Uterus (tissue), 4 donors: ENCODE measurements around the gene ASAP2. TPM values are rescaled to one million over a fixed set of nuclear protein-coding genes. Genes with fewer than 3 reads are reported as not detected.

Source experiments
- DNase-seq, 2 donors: peaks; one replicate each; pipeline ENCODE4 v3.0.0-alpha.2; 2019 to 2020
- H3K27ac ChIP-seq, 2 donors: fragments of 200-600 bp; sonication (generic); 1 replicate in 1 of 2; 2 replicates in 1 of 2; pipeline ENCODE4 v1.5.1; 2016 to 2018
- H3K27me3 ChIP-seq, 2 donors: fragments of 200-600 bp; sonication (generic); one replicate each; pipeline ENCODE4 v1.5.1; 2018 to 2019; ENCODE audit warnings: control low read depth in 1 of 2
- H3K36me3 ChIP-seq, 2 donors: fragments of 200-600 bp; sonication (generic); one replicate each; pipeline ENCODE4 v1.5.1; 2019; ENCODE audit warnings: control low read depth in 1 of 2
- H3K4me1 ChIP-seq, 2 donors: fragments of 200-600 bp; sonication (generic); one replicate each; pipeline ENCODE4 v1.5.1; 2018 to 2019; ENCODE audit warnings: control low read depth in 1 of 2
- H3K4me3 ChIP-seq, 2 donors: fragments of 200-600 bp; sonication (generic); 1 replicate in 1 of 2; 2 replicates in 1 of 2; pipeline ENCODE4 v1.5.1; 2018 to 2019; ENCODE audit warnings: mild to moderate bottlenecking in 1 of 2
- H3K9me3 ChIP-seq, 2 donors: fragments of 200-600 bp; sonication (generic); one replicate each; pipeline ENCODE4 v1.5.1; 2019; ENCODE audit warnings: control low read depth in 1 of 2
- POLR2A ChIP-seq, 2 donors: fragments of 450-650 bp; IDR thresholded peaks; one replicate each; pipeline ENCODE4 v1.6.1; 2016; ENCODE audit warnings: antibody characterized with exemption in 2 of 2, mild to moderate bottlenecking in 1 of 2, moderate library complexity in 1 of 2
- intact Hi-C: fragments of 100-400 bp; cut with DNase I; formaldehyde crosslinking; loops from one replicate; pipeline ENCODE4 v1.15.1; 2023; ENCODE audit warnings: low total_unique reads
- total RNA-seq, 4 donors: library from RNA; depleted of rRNA in 3 of 4; stranded (reverse); fragments of >200 nt in 3 of 4; gene quantifications; one replicate each; pipeline versions ENCODE4 v1.1.0 to v1.2.4, GENCODE V29; 2014 to 2023
- TF ChIP-seq, protein P1 (sequence below), 4 experiments: fragments of 200-600 bp in 2 of 4; fragments of 450-650 bp in 2 of 4; sonication (generic) in 2 of 4; IDR thresholded peaks; one replicate each; pipeline ENCODE4 v1.5.1; 2016 to 2019; ENCODE audit warnings: antibody characterized with exemption in 4 of 4, mild to moderate bottlenecking in 2 of 4, moderate library complexity in 1 of 4
- donor health status: DM: yes; HTN: yes; CAD: no.

ASAP2 gene
- total RNA-seq, 4 donors from 2014 or later: 24.3 to 55.5 (median 31.3) TPM

DNA sequence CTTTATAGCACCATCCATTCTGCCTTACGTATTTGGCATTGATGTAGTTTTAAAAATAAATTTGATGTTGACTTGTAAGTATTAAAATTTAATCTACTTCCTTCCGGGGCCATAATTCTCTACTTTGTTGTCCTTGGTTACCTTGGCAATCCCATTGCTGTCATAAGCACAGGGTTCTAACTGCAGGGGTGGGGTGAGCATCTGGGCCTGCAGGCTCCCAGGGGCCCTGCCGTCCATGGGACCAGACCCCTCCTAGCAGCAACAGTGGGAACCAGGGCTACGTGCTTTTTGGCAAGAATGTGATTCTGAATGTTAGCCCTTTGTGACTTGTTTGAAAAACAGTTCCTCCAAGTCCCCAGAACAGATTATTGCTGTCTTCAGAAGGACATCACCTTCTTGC lies 4.9 kb downstream of the ASAP2 start:
- Histone ChIP-seq H3K36me3 (no peaks in the 10 kb centered on the region), H3K4me1 (peaks cover 20% of the 10 kb centered on the region in 2 donors), H3K27me3 (no peaks in the 10 kb centered on the region), H3K9me3 (no peaks in the 10 kb centered on the region), H3K27ac (peak overlapping the region; percentile 59 to 71), H3K4me3 (no peak overlapping the region)
- intact Hi-C loops: no loop called here
- DNase-seq: no peak
- TF ChIP-seq, protein P1, sequence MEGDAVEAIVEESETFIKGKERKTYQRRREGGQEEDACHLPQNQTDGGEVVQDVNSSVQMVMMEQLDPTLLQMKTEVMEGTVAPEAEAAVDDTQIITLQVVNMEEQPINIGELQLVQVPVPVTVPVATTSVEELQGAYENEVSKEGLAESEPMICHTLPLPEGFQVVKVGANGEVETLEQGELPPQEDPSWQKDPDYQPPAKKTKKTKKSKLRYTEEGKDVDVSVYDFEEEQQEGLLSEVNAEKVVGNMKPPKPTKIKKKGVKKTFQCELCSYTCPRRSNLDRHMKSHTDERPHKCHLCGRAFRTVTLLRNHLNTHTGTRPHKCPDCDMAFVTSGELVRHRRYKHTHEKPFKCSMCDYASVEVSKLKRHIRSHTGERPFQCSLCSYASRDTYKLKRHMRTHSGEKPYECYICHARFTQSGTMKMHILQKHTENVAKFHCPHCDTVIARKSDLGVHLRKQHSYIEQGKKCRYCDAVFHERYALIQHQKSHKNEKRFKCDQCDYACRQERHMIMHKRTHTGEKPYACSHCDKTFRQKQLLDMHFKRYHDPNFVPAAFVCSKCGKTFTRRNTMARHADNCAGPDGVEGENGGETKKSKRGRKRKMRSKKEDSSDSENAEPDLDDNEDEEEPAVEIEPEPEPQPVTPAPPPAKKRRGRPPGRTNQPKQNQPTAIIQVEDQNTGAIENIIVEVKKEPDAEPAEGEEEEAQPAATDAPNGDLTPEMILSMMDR (IDR thresholded peaks at IDR 0.05): no peak
- no peak for TF ChIP-seq POLR2A (IDR thresholded peaks at IDR 0.05)

DNA sequence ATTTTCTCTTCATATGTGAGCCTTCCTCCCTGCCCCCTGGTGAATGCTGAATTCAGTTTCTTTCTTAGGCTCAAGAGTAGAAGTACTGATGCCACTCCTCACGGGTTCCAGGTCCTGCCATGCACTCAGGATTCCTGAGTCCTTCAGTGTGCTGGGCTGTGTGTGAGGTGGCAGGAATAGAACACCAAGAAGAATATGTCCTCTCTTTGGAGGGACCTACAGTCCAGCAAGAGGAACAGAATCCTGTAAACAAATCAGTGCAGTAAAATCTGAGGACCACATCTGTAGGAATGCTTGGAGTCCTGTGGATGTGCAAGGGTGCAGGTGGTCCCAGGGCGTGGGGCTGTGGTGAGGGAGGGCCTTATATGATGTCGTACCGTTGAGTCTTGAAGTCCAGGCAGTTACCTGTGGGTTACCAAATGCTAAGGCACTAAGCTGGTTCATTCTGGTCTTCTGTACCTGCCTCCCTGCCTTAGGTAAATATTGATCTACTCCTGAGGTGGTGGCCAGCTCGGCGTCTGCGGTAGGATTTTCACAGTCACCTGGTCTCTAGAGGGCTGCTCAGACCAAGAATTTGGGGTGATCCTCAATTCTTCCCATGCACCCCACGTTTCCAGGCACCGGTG lies 5.5 kb downstream of the ASAP2 start:
- no peak for DNase-seq
- peak overlapping the region; percentile 59 to 71 for H3K27ac ChIP-seq

DNA sequence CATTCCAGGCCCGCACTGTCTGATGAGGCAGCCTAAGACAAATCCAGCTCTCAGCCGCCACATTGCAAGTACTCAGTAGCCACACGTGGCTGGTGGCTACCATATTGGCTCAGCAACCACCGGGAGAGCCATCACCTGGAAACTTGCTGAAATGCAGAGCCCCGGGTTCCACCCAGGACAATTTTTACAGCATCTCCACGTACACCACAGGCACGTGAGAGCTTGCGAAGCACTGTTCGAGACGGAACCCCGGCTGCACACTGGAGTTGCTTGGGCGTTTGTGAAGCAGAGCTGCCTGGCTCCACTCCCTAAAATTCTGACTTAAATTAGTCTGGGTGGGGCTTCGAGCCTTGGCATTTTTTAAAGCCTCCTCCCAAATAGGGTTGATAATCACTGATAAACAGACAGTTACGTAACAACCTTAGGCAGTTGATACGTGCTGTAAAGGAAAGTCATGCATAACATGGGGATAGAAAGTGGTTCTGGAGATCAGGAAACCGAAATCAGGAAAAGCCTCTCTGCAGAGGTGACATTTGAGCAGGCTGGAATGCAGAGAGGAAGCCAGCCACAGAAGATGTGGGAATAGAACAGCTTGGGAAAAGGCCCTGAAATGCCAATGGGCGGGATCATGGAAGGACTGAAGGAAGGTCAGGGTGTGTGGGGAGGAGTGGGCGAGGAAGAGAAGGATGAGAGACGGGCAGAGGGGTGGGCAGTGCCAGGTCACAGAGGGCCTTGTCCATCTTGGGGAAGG lies 6.2 kb downstream of the ASAP2 start:
- Histone ChIP-seq H3K36me3 (no peaks in the 10 kb centered on the region), H3K9me3 (no peaks in the 10 kb centered on the region), H3K27me3 (no peaks in the 10 kb centered on the region), H3K27ac (peak overlapping the region; percentile 59 to 71), H3K4me3 (no peak overlapping the region), H3K4me1 (peaks cover 20% of the 10 kb centered on the region in 2 donors)
- intact Hi-C loops: no loop called here
- DNase-seq: no peak
- TF ChIP-seq, protein P1 (IDR thresholded peaks at IDR 0.05): no peak
- no peak for TF ChIP-seq POLR2A (IDR thresholded peaks at IDR 0.05)

More for the DNA sequence above, 5.5 kb downstream of the ASAP2 start:
- H3K27me3 ChIP-seq: no peaks in the 10 kb centered on the region
- H3K36me3 ChIP-seq: no peaks in the 10 kb centered on the region
- H3K9me3 ChIP-seq: no peaks in the 10 kb centered on the region
- intact Hi-C loops: no loop called here
- no peak overlapping the region for H3K4me3 ChIP-seq
- TF ChIP-seq, protein P1 (IDR thresholded peaks at IDR 0.05): no peak
- no peak for TF ChIP-seq POLR2A (IDR thresholded peaks at IDR 0.05)
- peaks cover 20% of the 10 kb centered on the region in 2 donors for H3K4me1 ChIP-seq

DNA sequence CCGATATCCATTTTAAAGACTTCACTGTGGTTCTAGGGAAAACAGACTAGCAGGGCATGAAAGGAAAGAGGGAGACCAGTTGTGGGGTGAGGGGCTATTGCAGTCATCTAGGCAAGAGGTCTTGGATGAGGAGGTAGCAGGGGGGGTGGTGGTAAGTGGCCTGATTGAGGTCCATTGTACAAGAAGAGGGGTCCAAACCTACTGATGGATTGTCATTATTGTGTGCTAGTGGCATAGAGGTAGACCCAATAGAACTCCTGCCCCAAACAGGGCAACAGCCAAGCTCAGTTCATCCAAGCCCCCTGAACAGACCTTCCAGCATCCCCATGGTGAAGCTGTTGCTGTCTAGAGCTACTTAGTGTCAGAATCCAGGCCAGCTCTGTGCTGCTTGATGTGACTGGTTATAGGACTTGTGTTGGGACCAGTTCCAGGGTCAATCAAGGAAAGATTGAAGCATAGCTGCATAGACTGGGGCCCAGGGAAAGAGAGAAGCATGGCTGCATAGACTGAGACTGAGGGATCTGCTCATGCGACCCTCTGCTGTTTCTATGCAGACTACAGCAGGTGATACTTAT lies 7.0 kb downstream of the ASAP2 start:
- Histone ChIP-seq H3K4me1 (peaks cover 20% of the 10 kb centered on the region in 2 donors), H3K36me3 (no peaks in the 10 kb centered on the region), H3K4me3 (no peak overlapping the region), H3K27me3 (no peaks in the 10 kb centered on the region), H3K9me3 (no peaks in the 10 kb centered on the region), H3K27ac (peak overlapping the region; percentile 59 to 71)
- DNase-seq: no peak
- intact Hi-C loops: no loop called here
- TF ChIP-seq, protein P1 (IDR thresholded peaks at IDR 0.05): no peak
- TF ChIP-seq POLR2A (IDR thresholded peaks at IDR 0.05): no peak

DNA sequence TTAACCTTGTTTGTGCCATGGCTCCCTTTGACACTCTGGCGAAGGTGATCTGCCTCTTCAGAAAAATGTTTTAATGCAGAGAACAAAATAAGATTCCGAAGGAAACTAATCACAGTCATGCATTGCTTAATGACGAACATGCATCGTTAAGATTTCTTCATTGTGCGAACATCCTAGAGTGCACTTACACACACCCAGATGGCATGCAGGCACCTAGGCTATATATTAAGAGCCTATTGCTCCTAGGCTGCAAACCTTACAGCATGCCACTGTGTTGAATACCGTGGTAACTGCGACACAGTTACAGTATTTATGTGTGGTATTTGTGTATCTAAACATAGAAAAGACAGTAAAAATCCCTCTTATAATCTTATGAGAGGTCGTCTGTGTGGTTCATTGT lies 8.3 kb downstream of the ASAP2 start:
- Histone ChIP-seq H3K4me3 (no peak overlapping the region), H3K9me3 (no peaks in the 10 kb centered on the region), H3K27ac (no peak overlapping the region), H3K27me3 (no peaks in the 10 kb centered on the region), H3K36me3 (no peaks in the 10 kb centered on the region), H3K4me1 (peaks cover 17 to 20% of the 10 kb centered on the region in 2 donors)
- intact Hi-C loops: no loop called here
- DNase-seq: no peak
- TF ChIP-seq, protein P1 (IDR thresholded peaks at IDR 0.05): no peak
- TF ChIP-seq POLR2A (IDR thresholded peaks at IDR 0.05): no peak
